Activated T-helper 17 cell treated with anti-CD3 and anti-CD28 coated beads, Interleukin-2, amount 50 U/mL, for 72 hours (primary cell): ENCODE results near the gene USP22. TPM values are rescaled to one million over a fixed set of nuclear protein-coding genes. Genes with fewer than 3 reads are reported as not detected.

Experiments used
- ATAC-seq: fragments of 150-1000 bp; cut with Tn5 transposase; replicated peaks from 2 replicates; pipeline ENCODE4 v1.10.0; 2021; ENCODE audit warnings: mild to moderate bottlenecking, moderate library complexity
- H3K27ac Mint-ChIP-seq: one replicate; pipeline ENCODE4 v1.8.0; 2022; ENCODE audit warnings: mixed read lengths
- H3K27me3 Mint-ChIP-seq: one replicate; pipeline ENCODE4 v1.8.0; 2022; ENCODE audit warnings: mixed read lengths
- H3K36me3 Mint-ChIP-seq: one replicate; pipeline ENCODE4 v1.8.0; 2022; ENCODE audit warnings: low read depth, mild to moderate bottlenecking, mixed read lengths
- H3K4me1 Mint-ChIP-seq: one replicate; pipeline ENCODE4 v1.8.0; 2022; ENCODE audit warnings: mixed read lengths
- H3K4me3 Mint-ChIP-seq: one replicate; pipeline ENCODE4 v1.8.0; 2022; ENCODE audit warnings: mild to moderate bottlenecking, mixed read lengths
- H3K9me3 Mint-ChIP-seq: one replicate; pipeline ENCODE4 v1.8.0; 2022; ENCODE audit warnings: mixed read lengths
- total RNA-seq, 2 donors: library from RNA; stranded (reverse); gene quantifications; one replicate each; pipeline ENCODE4 v1.2.3, GENCODE V29; 2022

Gene USP22
- total RNA-seq, 2 donors from 2014 or later, result 136 to 143 TPM

DNA sequence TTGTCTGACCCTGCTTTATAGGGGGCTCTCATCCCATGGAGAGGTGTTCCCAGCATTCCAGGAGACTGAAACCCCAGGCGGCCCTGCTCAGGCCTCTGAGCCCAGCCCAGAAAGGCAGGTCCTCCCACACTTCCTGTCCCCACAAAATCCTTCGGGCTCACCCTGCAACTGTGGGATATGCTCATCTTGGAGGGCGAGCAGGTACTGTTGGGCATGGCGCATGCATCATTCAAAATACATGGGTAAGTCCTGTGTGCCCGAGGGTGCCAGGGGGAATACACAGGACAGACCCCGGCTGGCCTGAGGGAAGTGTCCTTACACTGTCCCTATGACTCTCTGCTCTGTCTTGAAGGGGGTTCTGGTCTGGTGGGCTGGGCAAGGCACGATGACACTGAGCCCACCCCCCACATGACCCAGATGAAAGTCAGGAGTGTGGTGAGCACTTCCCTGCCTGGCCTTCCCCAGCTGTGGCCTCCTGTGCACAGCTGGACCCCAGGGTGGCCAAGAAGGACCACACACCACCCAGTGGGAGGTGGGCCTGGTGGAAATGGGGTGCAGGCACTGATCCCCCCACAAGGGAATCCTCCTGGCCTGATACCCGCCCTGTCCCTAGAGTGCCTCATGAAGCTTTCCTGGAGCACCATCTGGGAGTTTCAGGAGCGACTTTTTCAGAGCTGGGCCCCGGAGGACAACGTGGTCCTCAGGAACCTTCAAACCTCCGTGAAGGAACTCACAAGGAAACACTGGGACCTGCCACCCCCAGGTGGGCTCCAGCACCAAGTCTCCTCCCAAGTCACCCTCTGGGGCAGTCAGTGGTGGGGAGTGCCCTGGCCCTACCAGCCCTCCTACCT, 46.7 kb downstream of the USP22 start:
- Mint-ChIP-seq H3K9me3 (no peaks in the 10 kb centered on the region), H3K27me3 (no peaks in the 10 kb centered on the region), H3K27ac (peak overlapping the region; percentile 33), H3K36me3 (peaks cover 19% of the 10 kb centered on the region), H3K4me1 (peaks cover 5% of the 10 kb centered on the region), H3K4me3 (no peak overlapping the region)
- no peak for ATAC-seq

DNA sequence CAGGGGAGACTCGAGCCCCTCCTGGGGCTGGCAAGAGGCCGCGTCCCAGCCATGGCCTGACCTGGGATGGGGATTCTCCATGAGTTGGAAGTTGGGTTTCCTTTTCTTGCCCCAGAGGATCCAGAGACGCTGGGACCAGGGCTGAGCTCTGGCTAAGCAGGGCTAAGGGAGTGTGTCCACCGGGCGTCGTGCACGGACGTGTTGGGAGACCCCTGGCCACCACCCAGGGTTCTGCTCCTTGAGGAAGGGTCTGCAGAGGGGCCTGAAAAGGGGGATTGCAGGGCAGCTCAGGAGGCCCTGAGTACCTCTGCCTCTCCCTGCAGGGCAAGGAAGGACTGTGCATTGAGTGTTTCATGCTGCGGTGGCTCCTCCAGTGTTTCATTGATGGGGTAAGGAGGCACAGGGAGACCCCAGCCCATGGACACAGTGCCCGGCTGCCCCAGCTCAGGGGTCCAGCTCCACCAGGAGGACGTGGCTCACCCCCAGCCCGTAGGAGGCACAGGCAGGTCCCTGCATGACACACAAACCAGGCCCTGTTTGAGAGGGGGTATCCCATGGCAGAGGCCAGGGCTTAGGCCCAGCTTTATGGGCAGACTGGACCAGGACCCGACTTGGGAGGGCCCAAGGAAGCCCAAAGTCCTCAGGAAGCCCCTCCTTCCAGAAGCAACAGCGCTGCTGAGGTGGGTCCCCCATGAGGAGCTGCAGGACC, 47.5 kb downstream of the USP22 start:
- ATAC-seq, result no peak
- Mint-ChIP-seq H3K27ac (no peak overlapping the region), H3K36me3 (peaks cover 12% of the 10 kb centered on the region), H3K4me3 (no peak overlapping the region), H3K4me1 (peaks cover 5% of the 10 kb centered on the region), H3K27me3 (no peaks in the 10 kb centered on the region), H3K9me3 (no peaks in the 10 kb centered on the region)

DNA sequence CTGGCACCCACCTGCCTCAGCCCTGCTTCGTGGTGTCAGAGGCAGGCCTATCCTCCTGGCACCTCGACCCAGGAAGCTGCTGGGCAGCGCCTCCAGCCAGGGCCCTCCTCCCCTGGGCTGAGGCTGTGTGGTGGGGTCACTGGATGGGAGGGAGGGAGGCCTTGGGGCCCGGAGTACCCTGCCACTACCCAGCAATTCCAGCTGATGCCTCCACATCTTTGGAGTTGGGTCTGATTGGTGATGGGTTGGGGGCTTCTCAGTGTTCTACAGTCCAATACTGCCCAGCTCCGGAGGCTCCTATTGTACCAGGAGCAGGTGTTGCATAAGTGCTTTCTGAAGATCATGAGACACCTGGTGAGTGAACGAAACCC, 48.0 kb downstream of the USP22 start:
- Mint-ChIP-seq H3K4me1 (peaks cover 5% of the 10 kb centered on the region), H3K9me3 (no peaks in the 10 kb centered on the region), H3K4me3 (no peak overlapping the region), H3K27ac (no peak overlapping the region), H3K27me3 (no peaks in the 10 kb centered on the region), H3K36me3 (peaks cover 6% of the 10 kb centered on the region)
- ATAC-seq, result no peak

DNA sequence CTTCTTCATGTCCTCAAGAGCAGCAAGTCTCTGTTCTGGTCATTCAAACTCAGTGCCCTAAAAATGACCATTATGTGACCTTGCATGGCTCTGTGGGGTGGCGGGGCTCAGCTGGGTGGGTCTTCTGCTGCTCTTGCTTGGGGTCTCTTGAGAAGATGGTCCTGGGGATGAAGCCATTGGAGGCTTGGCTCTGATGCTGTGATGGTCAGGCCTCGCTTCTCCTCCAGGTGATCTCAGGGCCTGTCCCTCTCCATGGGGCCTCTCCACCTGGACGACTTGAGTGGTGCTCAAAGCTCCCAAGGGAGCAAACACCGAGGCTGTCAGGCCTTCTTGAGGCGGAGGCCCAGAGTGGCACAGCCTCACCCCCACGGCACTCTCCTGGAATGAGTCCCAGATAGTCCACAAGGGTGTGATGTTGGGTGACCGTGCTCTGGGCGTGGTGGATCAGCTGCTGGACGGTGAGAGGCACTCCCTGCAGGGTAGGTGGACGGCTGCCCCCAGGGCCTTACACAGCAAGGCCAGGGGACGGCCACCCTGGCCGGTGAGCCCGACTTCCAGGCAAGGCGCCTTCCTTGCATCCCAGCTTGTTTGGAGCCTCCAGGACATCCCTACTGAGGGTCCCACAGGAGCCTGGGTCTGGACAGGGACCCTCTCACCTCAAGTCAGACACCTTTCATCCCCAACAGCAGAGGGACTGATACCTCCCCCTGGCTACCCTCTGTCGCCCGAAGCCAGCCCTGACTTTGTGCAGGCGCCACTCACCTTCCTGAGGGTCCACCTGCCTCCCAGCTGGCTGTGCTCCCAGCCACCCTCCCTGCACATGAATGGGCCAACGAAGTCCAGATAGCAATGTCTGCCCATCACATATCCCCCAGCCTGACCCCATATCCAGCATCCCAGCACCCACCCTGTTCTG, 48.7 kb downstream of the USP22 start:
- no peak for ATAC-seq
- Mint-ChIP-seq H3K27me3 (no peaks in the 10 kb centered on the region), H3K27ac (no peak overlapping the region), H3K36me3 (no peaks in the 10 kb centered on the region), H3K4me1 (peaks cover 5% of the 10 kb centered on the region), H3K9me3 (no peaks in the 10 kb centered on the region), H3K4me3 (no peak overlapping the region)

DNA sequence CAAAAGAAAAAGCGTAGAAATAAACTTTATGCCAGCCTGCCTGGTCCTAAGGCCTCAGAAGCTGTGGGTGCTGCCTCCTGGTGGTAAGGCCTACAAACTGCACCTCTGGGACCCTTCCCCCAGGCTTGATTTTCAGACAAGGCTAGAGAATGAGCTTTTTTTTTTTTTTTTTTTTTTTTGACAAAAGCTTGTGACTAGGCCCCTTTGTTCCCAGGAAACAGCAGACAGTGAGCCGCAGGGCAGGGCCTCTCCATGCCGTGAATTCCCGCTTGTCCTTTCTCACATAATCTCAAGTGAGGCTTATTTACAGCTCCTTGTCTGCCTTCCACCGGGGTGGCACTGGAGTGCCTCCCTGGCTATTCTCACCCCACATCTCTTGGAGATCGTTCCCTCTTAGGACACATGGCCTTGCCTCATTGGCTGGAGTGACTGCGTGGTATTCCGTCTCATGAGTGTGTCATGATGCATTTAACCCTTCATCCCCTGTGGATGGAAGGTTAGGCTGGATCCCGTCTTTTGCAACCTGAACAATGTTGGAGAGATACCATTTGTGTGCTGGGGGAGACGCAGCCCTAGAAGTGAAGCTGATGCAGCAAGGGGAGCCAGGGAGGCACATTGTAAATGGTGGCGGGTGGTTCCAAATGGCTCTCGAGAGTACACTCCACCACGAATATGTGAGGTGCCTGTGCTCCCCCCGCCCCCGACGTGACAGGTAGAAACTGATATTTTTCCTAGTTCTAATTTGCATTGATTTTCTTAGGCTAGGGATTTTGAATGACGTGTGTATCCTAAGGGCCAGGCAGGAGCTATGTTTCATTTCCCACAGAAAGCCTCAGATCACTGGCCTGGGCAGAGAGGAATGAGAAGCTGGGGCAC, 49.6 kb downstream of the USP22 start:
- Mint-ChIP-seq H3K4me1 (no peaks in the 10 kb centered on the region), H3K9me3 (no peaks in the 10 kb centered on the region), H3K27me3 (no peaks in the 10 kb centered on the region), H3K27ac (no peak overlapping the region), H3K36me3 (no peaks in the 10 kb centered on the region), H3K4me3 (no peak overlapping the region)
- peak; percentile 75 for ATAC-seq

DNA sequence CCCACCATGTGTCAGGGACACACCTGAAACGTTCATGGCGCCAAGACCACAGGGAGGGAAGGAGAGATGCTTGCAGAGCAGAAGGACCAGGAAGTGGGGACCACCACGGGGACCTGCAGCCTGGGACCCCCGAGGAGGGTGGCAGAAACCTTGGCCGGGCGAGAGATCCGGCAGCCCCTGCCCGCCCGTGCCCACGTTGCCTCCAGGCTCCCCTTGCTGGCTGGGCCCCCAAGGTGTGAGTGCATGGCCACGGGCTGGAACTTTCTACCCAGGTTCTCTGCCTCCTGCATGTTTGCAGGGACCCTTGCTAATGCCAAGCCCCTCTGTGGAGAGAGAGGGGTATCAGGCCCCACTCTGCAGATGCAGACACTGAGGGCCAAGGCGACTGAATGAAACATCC, 50.4 kb downstream of the USP22 start:
- Mint-ChIP-seq H3K27me3 (no peaks in the 10 kb centered on the region), H3K9me3 (no peaks in the 10 kb centered on the region), H3K36me3 (no peaks in the 10 kb centered on the region), H3K27ac (no peak overlapping the region), H3K4me3 (no peak overlapping the region), H3K4me1 (no peaks in the 10 kb centered on the region)
- ATAC-seq, result no peak

DNA sequence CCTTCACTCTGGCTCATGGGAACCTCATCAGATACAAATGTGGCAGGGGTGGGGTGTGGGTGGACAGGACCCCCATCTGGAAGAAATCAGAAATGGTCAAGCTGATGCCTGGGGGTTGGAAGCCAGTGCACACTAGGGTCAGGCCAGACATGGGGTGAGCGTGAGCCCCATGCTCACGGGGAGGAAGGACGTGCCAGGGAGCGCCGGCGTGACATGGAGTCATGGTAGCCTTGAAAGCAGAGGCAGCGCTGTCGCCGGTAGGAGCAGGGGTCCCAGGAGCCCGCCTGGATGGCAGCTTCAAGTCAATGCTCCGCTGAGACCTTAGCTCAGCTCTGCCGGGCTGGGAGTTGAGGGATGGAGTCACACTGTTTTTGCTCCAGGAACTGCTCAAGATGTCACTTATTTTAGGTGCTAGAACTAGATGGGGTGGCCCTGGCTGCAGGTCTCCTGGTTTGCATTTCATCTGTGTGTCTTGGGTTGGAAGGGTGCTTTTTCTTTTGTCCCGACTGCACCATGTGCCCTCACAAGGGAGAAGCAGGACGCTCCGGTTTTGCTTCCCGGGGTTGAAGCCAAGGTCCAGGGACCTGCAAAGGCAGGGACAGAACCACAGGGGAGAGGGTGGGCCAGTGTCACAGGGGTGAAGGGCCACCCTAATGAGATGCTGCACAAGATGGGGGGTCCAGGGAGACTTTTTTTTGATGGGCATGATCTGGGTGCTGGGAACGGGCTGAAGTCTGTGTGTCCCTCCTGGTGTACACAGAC, 51.4 kb downstream of the USP22 start:
- H3K27ac Mint-ChIP-seq, result no peak overlapping the region
- no peaks in the 10 kb centered on the region for H3K9me3 Mint-ChIP-seq
- no peak for ATAC-seq
- no peaks in the 10 kb centered on the region for H3K4me1 Mint-ChIP-seq
- H3K4me3 Mint-ChIP-seq, result no peak overlapping the region
- no peaks in the 10 kb centered on the region for H3K36me3 Mint-ChIP-seq
- no peaks in the 10 kb centered on the region for H3K27me3 Mint-ChIP-seq

DNA sequence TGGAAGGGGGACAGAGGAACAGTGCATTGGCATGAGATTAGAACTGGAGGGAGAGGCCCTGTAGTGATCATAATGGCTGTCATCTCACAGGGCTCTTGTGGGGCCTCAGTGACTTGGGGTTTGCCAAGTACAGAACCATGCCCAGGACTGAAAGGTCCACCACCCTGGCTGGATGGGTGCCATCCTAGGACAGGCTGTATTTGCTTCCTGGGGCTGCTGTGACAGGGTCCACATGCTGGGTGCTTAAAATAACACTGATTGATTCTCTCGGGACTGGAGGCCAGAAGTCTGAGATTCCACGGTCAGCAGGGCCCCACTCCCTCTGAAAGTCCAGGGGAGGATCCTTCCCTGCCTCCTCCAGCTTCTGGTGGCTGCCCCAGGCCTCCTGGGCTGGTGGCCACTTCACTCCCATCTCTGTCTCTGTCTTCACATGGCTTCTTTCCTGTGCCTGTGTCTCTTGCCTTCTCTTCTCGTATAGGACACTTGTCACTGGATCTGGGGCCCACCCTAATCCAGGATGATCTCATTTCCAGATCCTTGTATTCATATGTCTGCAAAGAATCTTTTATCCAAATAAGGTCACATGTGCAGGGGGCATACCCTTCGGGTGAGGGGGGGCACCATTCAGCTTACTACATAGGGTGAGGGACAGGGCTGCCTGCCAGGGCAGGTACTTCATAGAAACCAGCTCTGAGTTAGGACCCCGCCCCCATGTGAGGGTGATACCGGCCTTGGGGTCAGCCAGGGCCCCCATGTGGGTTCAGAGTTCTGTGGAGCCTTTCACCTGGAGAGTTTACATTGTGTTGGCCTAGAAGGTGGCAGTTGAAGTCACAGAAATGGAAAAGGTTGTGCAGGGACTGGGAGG, 52.6 kb downstream of the USP22 start:
- Mint-ChIP-seq H3K4me1 (no peaks in the 10 kb centered on the region), H3K27me3 (no peaks in the 10 kb centered on the region), H3K36me3 (no peaks in the 10 kb centered on the region), H3K27ac (peak overlapping the region; percentile 39), H3K9me3 (no peaks in the 10 kb centered on the region), H3K4me3 (no peak overlapping the region)
- ATAC-seq, result no peak

DNA sequence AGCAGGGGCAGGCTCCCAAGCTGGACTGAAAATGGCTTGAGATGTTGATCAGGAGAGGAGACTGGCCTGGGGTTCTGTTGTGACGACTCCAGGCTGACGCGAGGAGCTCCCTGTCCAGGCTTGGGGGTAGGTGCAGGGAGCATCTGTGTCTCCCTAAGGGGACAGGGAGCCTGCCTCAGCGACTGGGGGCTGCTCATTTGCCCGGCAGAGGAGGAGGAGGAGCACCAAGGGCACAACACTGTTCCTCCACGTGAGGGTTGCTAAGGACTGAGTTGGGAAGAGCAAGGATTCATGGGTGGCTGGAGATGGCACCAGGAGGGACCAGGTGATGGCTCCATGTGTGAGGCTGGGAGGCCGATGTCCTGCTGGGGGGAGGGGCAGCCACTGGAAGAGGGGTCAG, 53.3 kb downstream of the USP22 start:
- no peak for ATAC-seq
- Mint-ChIP-seq H3K9me3 (no peaks in the 10 kb centered on the region), H3K27me3 (no peaks in the 10 kb centered on the region), H3K27ac (peak overlapping the region; percentile 17), H3K4me1 (no peaks in the 10 kb centered on the region), H3K4me3 (no peak overlapping the region), H3K36me3 (no peaks in the 10 kb centered on the region)

DNA sequence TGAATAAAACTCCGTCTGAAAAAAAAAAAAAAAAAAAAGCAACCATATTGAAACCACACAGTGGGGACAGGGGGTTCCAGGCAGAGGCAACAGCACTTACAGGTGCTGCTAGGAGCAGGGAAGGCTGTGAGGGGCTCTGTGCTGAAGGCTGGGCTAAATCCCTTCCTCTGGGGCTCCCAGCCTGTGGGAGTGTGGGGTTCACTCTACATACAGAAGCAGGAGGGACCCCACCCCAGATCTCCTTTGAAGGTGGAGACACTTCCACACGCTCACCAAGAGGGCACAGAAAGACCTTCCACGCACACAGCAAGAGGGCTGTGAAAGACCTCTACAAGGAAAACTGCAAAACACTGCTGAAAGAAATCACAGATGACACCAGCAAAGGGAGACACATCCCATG, 53.9 kb downstream of the USP22 start:
- peak overlapping the region; percentile 17 for H3K27ac Mint-ChIP-seq
- H3K9me3 Mint-ChIP-seq, result no peaks in the 10 kb centered on the region
- no peak overlapping the region for H3K4me3 Mint-ChIP-seq
- no peaks in the 10 kb centered on the region for H3K27me3 Mint-ChIP-seq
- no peaks in the 10 kb centered on the region for H3K4me1 Mint-ChIP-seq
- no peak for ATAC-seq
- no peaks in the 10 kb centered on the region for H3K36me3 Mint-ChIP-seq

DNA sequence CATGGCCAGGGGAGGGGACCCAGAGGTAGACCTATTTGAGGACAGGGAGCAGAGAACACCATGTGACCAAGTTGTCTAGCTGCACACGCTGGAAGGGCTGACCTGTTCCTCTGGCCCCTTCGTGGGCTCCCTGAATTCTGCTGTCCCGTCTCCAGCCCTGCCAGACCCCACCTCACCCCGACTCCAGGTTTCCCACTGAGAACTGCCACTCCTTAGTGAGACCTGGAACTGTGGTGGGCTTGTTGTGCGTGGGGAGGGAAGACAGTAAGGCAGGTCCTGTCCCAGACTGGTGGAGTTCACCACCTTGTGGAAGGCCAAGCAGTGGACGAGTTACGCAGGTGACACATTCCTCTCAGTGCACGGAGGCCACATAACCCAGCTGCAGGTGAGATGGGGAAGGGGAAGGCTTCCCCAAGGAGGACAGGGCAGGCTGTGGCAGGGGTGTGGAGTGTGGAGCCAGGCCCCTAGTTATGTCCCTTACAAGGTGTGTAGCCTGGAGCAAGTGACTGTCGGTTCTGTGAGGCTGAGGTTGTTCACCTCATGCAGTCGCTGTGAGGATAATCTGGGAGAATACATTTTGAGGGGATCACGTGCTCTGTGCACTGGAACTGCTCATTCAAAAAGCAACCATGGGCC, 54.7 kb downstream of the USP22 start:
- Mint-ChIP-seq H3K36me3 (no peaks in the 10 kb centered on the region), H3K27me3 (no peaks in the 10 kb centered on the region), H3K4me3 (no peak overlapping the region), H3K4me1 (no peaks in the 10 kb centered on the region), H3K27ac (no peak overlapping the region), H3K9me3 (no peaks in the 10 kb centered on the region)
- ATAC-seq, result no peak

DNA sequence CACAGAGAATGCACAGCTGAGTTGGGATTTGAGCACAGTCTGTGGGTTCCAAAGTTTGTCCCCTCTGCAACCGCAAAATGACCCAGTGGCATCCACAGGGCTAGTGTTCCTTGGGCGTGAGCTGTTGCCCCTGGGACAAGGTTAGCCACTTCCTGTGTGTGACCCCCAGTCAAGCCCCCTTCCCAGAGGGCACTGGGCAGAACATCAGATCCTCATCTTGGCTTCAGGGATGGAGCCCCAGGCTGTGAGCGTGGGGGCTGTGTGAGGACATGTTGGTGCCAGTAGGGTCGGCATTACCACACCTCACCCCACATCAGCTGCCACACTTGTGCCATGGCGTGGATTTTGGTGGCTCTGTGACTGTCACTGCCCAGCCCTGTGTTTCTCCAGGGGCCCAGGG, 55.3 kb downstream of the USP22 start:
- ATAC-seq, result no peak
- Mint-ChIP-seq H3K9me3 (no peaks in the 10 kb centered on the region), H3K4me3 (no peak overlapping the region), H3K27me3 (no peaks in the 10 kb centered on the region), H3K4me1 (no peaks in the 10 kb centered on the region), H3K36me3 (no peaks in the 10 kb centered on the region), H3K27ac (no peak overlapping the region)
